OCI-LY7 (cell line): ENCODE data around the gene TMEM259. TPM values are rescaled to one million over a fixed set of nuclear protein-coding genes. Genes with fewer than 3 reads are reported as not detected.

Experiments
- BruUV-seq: library from RNA; stranded (reverse); fragments of 400-500 nt; replicated peaks from 2 replicates; lab custom pipeline; 2021; lab: Mats Ljungman, UMichigan
- CTCF ChIA-PET: fragments of 300-600 bp; sonication (Branson Sonifier 250); formaldehyde crosslinking; loops from one replicate; lab custom pipeline; 2022; ENCODE audit warnings: antibody characterized with exemption; ENCODE audit not compliant: unreplicated experiment; lab: Charles Lee
- POLR2A ChIA-PET: fragments of 300-600 bp; sonication (Branson Sonifier 250); formaldehyde crosslinking; loops from one replicate; lab custom pipeline; 2022; ENCODE audit warnings: antibody characterized with exemption; lab: Charles Lee
- DNase-seq: peaks from one replicate; pipeline ENCODE4 v3.0.0-alpha.2; 2015; ENCODE audit warnings: low spot score
- H2AFZ ChIP-seq: fragments of 200-600 bp; sonication (generic), shearing (Covaris generic); 2 replicates; pipeline ENCODE4 v1.6.1; 2014; ENCODE audit warnings: mild to moderate bottlenecking, antibody characterized with exemption, low read length, moderate library complexity
- H3K27ac ChIP-seq: fragments of 200-600 bp; sonication (generic); 2 replicates; pipeline ENCODE4 v1.5.1; 2014; ENCODE audit warnings: mixed run types, low read depth, mild to moderate bottlenecking, moderate library complexity, low read length, inconsistent platforms; ENCODE audit not compliant: poor library complexity, severe bottlenecking
- H3K36me3 ChIP-seq: fragments of 200-600 bp; sonication (generic); 2 replicates; pipeline ENCODE4 v1.6.1; 2014; ENCODE audit warnings: mild to moderate bottlenecking, antibody characterized with exemption, low read length, moderate library complexity, mixed read lengths; ENCODE audit not compliant: insufficient read depth
- H3K4me1 ChIP-seq: fragments of 200-600 bp; sonication (generic); 2 replicates; pipeline ENCODE4 v1.5.1; 2014; ENCODE audit warnings: mild to moderate bottlenecking, low read length; ENCODE audit not compliant: insufficient read depth, poor library complexity, severe bottlenecking
- H3K4me2 ChIP-seq: fragments of 200-600 bp; sonication (generic); 2 replicates; pipeline ENCODE4 v1.6.1; 2014; ENCODE audit warnings: mild to moderate bottlenecking, low read length
- H3K4me3 ChIP-seq: fragments of 200-600 bp; sonication (generic); 2 replicates; pipeline ENCODE4 v1.5.1; 2014; ENCODE audit warnings: mild to moderate bottlenecking, low read depth, low read length; ENCODE audit not compliant: poor library complexity, severe bottlenecking
- H3K79me2 ChIP-seq: fragments of 200-600 bp; sonication (generic); 2 replicates; pipeline ENCODE4 v1.6.1; 2016; ENCODE audit warnings: low read depth, mild to moderate bottlenecking, low read length, moderate library complexity, mixed read lengths; ENCODE audit not compliant: insufficient read depth
- H3K9me2 ChIP-seq: fragments of 200-600 bp; sonication (generic); 2 replicates; pipeline ENCODE4 v1.6.1; 2016; ENCODE audit warnings: mild to moderate bottlenecking, low read length, mixed read lengths; ENCODE audit not compliant: insufficient read depth
- H3K9me3 ChIP-seq: fragments of 200-600 bp; sonication (generic); 2 replicates; pipeline ENCODE4 v1.6.1; 2014; ENCODE audit warnings: mild to moderate bottlenecking, mixed run types, low read length, mixed read lengths
- H4K20me1 ChIP-seq: fragments of 200-600 bp; sonication (generic); 2 replicates; pipeline ENCODE4 v1.6.1; 2014; ENCODE audit warnings: mild to moderate bottlenecking, antibody characterized with exemption, low read length, moderate library complexity, mixed read lengths; ENCODE audit not compliant: insufficient read depth
- EZH2phosphoT487 ChIP-seq: fragments of 200-600 bp; sonication (generic); IDR thresholded peaks from 2 replicates; pipeline ENCODE4 v1.6.1; 2018; ENCODE audit warnings: low read depth, borderline replicate concordance, mild to moderate bottlenecking, mixed run types, antibody characterized with exemption, low read length, moderate library complexity, mixed read lengths
- intact Hi-C: fragments of 100-400 bp; cut with micrococcal nuclease; formaldehyde crosslinking; loops from one replicate; pipeline ENCODE4 v1.10.0; 2022; ENCODE audit not compliant: unreplicated experiment
- total RNA-seq, 2 experiments: library from RNA; depleted of rRNA in 1 of 2; stranded (reverse); fragments of >200 nt in 1 of 2; shearing (Covaris generic) in 1 of 2; gene quantifications; 2 replicates each; pipeline ENCODE4 v1.2.3, GENCODE V29; 2014 to 2022
- TF ChIP-seq, protein P1 (sequence below): fragments of 200-600 bp; sonication (generic); conservative IDR thresholded peaks from 2 replicates; pipeline ENCODE4 v1.5.1; 2014; ENCODE audit warnings: mild to moderate bottlenecking, antibody characterized with exemption, low read length, moderate library complexity, mixed read lengths

The TMEM259 gene
- total RNA-seq, 2 experiments from 2014 or later = 169 to 195 TPM

GRCh38 chr19:1042689-1043511, 22.0 kb upstream of the TMEM259 start:
- H3K79me2 ChIP-seq = 0 out of 2 replicates have a peak, but pooled peaks cover 5% of the 10 kb centered on the region
- CTCF ChIA-PET = interaction anchor here (1.0 kb wide), 1 partner anchor 32 kb away, joined by 14 read pairs; no protein-coding TSS in a partner anchor
- POLR2A ChIA-PET = no interaction called here
- H4K20me1 ChIP-seq = no peaks in the 10 kb centered on the region; the same call in 1 of the 2 replicates
- no peak for TF ChIP-seq EZH2phosphoT487
- TF ChIP-seq, protein P1, sequence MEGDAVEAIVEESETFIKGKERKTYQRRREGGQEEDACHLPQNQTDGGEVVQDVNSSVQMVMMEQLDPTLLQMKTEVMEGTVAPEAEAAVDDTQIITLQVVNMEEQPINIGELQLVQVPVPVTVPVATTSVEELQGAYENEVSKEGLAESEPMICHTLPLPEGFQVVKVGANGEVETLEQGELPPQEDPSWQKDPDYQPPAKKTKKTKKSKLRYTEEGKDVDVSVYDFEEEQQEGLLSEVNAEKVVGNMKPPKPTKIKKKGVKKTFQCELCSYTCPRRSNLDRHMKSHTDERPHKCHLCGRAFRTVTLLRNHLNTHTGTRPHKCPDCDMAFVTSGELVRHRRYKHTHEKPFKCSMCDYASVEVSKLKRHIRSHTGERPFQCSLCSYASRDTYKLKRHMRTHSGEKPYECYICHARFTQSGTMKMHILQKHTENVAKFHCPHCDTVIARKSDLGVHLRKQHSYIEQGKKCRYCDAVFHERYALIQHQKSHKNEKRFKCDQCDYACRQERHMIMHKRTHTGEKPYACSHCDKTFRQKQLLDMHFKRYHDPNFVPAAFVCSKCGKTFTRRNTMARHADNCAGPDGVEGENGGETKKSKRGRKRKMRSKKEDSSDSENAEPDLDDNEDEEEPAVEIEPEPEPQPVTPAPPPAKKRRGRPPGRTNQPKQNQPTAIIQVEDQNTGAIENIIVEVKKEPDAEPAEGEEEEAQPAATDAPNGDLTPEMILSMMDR = no peak
- no peaks in the 10 kb centered on the region for H3K9me2 ChIP-seq
- no peak overlapping the region; the same call in 1 of the 2 replicates for H3K4me2 ChIP-seq
- no peak overlapping the region for H3K4me3 ChIP-seq
- no TSS peak for BruUV-seq
- H3K27ac ChIP-seq = no peak overlapping the region
- DNase-seq = no peak
- H2AFZ ChIP-seq = no peak overlapping the region
- intact Hi-C loops = no loop called here
- H3K36me3 ChIP-seq = peaks cover 18% of the 10 kb centered on the region; the same call in 1 of the 2 replicates
- H3K4me1 ChIP-seq = peaks cover 48% of the 10 kb centered on the region
- H3K9me3 ChIP-seq = no peaks in the 10 kb centered on the region

DNA sequence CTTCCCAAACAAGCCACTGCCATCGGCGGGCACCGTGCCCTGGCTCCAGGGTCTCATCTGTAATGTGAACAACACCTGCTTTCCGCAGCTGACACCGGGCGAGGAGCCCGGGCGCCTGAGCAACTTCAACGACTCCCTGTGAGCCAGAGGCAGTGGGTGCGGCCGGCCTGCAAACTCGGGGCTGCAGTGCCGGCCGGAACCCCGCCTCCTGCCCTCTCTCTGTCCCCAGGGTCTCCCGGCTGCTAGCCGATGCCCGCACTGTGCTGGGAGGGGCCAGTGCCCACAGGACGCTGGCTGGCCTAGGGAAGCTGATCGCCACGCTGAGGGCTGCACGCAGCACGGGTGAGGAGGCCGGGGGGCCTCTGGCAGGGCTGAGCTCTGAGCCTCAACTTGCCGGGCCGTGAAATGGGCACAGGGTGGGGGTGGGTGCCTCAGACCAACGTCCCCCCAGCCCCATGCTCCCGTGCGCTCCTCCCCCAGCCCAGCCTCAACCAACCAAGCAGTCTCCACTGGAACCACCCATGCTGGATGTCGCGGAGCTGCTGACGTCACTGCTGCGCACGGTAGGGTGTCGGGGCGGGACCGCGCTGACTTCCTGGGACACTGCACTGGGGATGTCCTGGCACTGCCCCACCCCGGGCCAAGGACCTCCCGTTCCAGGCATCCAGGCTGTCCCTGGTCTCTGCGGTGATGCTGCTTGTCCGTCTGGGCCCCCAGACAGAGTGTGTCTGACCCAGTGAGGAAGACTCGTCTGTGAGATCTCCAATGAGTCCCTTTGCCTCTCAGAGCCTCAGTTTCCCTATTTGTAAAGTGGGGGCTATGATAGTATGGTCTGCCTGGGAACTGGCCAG, 21.1 kb upstream of the TMEM259 start:
- no peak overlapping the region for H3K4me3 ChIP-seq
- no peak overlapping the region for H2AFZ ChIP-seq
- peak overlapping the region; percentile 93; the same call in 1 of the 2 replicates for H3K4me2 ChIP-seq
- DNase-seq = no peak
- no TSS peak for BruUV-seq
- H3K79me2 ChIP-seq = 0 out of 2 replicates have a peak, but pooled peaks cover 5% of the 10 kb centered on the region
- ChIA-PET POLR2A (interaction anchor here (0.8 kb wide), 1 partner anchor 21 kb away, joined by 5 read pairs; the partner anchor contains the start of genes RNU6-2 and TMEM259), CTCF (no interaction called here)
- no peak overlapping the region for H3K27ac ChIP-seq
- intact Hi-C loops = loop anchor here (2.0 kb wide), 1 partner anchor 15 kb away; the partner anchor contains the start of gene CNN2
- no peaks in the 10 kb centered on the region; the same call in 1 of the 2 replicates for H4K20me1 ChIP-seq
- H3K9me3 ChIP-seq = no peaks in the 10 kb centered on the region
- peaks cover 52% of the 10 kb centered on the region for H3K4me1 ChIP-seq
- TF ChIP-seq EZH2phosphoT487 = no peak
- TF ChIP-seq, protein P1 = no peak
- H3K36me3 ChIP-seq = peaks cover 17% of the 10 kb centered on the region; the same call in 1 of the 2 replicates
- no peaks in the 10 kb centered on the region for H3K9me2 ChIP-seq
